Neural crest cell (in vitro differentiated cells): Measurements from ENCODE around the gene HMCN2. TPM values are rescaled to one million over a fixed set of nuclear protein-coding genes. Genes with fewer than 3 reads are reported as not detected.

Experiments
- DNase-seq: peaks from one replicate; pipeline ENCODE4 v3.0.0; 2021; ENCODE audit warnings: low read depth, mixed read lengths, low spot score
- H3K27ac Mint-ChIP-seq: one replicate; pipeline ENCODE4 v1.8.0; 2021; ENCODE audit warnings: mild to moderate bottlenecking, mixed read lengths; ENCODE audit not compliant: unreplicated experiment
- H3K27me3 Mint-ChIP-seq: 2 replicates; pipeline ENCODE4 v1.8.0; 2021; ENCODE audit warnings: low read depth, mild to moderate bottlenecking, mixed read lengths
- H3K36me3 Mint-ChIP-seq: 2 replicates; pipeline ENCODE4 v1.8.0; 2021; ENCODE audit warnings: low read depth, mild to moderate bottlenecking, mixed read lengths
- H3K4me1 Mint-ChIP-seq: 2 replicates; pipeline ENCODE4 v1.8.0; 2021; ENCODE audit warnings: mixed read lengths
- H3K4me3 Mint-ChIP-seq: one replicate; pipeline ENCODE4 v1.8.0; 2021; ENCODE audit warnings: mild to moderate bottlenecking, mixed read lengths
- H3K9me3 Mint-ChIP-seq: 2 replicates; pipeline ENCODE4 v1.8.0; 2021; ENCODE audit warnings: mixed read lengths
- CTCF ChIP-seq: fragments of 200-600 bp; sonication (generic); conservative IDR thresholded peaks from 2 replicates; pipeline ENCODE4 v1.5.0; 2021; ENCODE audit warnings: antibody characterized with exemption, mild to moderate bottlenecking
- total RNA-seq: library from RNA; stranded (reverse); gene quantifications from 2 replicates; pipeline ENCODE4 v1.2.1, GENCODE V29; 2021

HMCN2 gene
- total RNA-seq, 1 donor from 2014 or later: not detected

DNA sequence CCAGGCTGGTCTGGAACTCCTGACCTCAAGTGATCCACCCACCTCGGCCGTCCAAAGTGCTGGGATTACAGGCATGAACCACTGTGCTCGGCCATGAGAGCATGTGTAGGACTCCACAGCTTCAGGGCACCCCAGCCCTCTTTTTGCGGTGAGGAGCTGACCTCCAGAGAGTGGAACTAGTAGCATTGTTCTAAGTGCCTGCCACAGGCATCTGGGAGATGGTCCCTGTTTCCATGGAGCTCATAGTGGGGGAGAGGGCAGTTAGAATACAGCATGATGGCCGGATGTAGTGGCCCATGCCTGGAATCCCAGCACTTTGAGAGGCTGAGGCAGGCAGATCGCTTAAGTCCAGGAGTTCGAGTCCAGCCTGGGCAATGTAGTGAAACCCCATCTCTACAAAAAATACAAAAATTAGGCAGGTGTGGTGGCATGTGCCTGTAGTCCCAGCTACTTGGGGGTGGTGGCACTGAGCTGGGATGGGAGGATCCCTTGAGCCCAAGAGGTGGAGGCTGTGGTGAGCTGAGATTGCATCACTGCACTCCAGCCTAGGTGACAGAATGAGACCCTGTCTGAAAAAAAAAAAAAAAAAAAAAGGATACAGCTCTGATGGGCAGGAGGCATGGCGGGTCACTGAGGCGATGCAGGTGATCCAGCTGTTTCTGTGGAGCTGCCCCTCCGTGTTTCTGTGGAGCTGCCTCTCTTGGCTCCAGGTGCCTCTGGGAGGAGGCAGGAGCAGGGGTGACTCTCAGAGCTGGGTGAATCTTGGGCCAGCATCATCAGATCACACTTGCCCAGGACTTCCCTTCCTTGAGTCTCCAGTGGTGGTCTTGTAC, 183.4 kb downstream of the HMCN2 start:
- Mint-ChIP-seq H3K4me1 (peaks cover 27% of the 10 kb centered on the region), H3K36me3 (no peaks in the 10 kb centered on the region), H3K9me3 (no peaks in the 10 kb centered on the region), H3K4me3 (no peak overlapping the region), H3K27ac (no peak overlapping the region), H3K27me3 (peaks cover 34% of the 10 kb centered on the region)
- TF ChIP-seq CTCF: no peak
- DNase-seq: no peak

GRCh38 chr9:130450344-130451003, 184.9 kb downstream of the HMCN2 start:
- no peak overlapping the region for H3K4me3 Mint-ChIP-seq
- peaks cover 24% of the 10 kb centered on the region for H3K27me3 Mint-ChIP-seq
- no peak for TF ChIP-seq CTCF
- no peaks in the 10 kb centered on the region for H3K9me3 Mint-ChIP-seq
- DNase-seq: no peak
- no peak overlapping the region for H3K27ac Mint-ChIP-seq
- no peaks in the 10 kb centered on the region for H3K36me3 Mint-ChIP-seq
- H3K4me1 Mint-ChIP-seq: peaks cover 27% of the 10 kb centered on the region

DNA sequence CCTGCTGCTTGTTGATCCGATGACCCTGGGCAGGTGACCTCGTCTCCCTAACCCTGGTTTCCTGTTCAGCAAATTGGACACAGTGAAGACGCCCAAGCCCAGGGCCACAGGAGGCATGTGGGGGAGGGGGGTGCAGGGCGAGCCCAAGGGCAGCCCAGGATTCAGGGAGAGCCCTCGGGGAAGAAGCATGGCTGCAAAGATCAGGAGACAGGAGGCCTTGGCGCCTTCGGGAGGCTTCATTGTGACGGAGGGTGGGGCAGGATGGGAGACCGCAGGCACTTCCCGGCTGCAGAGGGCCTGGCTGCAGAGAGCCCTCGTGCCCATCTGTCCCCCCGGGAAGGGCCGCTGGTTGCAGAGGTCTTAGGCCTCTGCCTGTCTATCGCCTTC, 185.4 kb downstream of the HMCN2 start:
- TF ChIP-seq CTCF: no peak
- no peak overlapping the region for H3K4me3 Mint-ChIP-seq
- no peaks in the 10 kb centered on the region for H3K9me3 Mint-ChIP-seq
- peaks cover 19% of the 10 kb centered on the region for H3K27me3 Mint-ChIP-seq
- no peak overlapping the region for H3K27ac Mint-ChIP-seq
- H3K36me3 Mint-ChIP-seq: no peaks in the 10 kb centered on the region
- no peak for DNase-seq
- peaks cover 22% of the 10 kb centered on the region for H3K4me1 Mint-ChIP-seq

- DNase-seq: no peak
- H3K36me3 Mint-ChIP-seq: no peaks in the 10 kb centered on the region
- TF ChIP-seq CTCF: peak; percentile 70
- no peak overlapping the region for H3K4me3 Mint-ChIP-seq
- peaks cover 15% of the 10 kb centered on the region for H3K4me1 Mint-ChIP-seq
- no peaks in the 10 kb centered on the region for H3K9me3 Mint-ChIP-seq
- no peak overlapping the region for H3K27ac Mint-ChIP-seq
- peaks cover 14% of the 10 kb centered on the region for H3K27me3 Mint-ChIP-seq
Measured at GRCh38 chr9:130451509-130452388, 186.2 kb downstream of the HMCN2 start.

DNA sequence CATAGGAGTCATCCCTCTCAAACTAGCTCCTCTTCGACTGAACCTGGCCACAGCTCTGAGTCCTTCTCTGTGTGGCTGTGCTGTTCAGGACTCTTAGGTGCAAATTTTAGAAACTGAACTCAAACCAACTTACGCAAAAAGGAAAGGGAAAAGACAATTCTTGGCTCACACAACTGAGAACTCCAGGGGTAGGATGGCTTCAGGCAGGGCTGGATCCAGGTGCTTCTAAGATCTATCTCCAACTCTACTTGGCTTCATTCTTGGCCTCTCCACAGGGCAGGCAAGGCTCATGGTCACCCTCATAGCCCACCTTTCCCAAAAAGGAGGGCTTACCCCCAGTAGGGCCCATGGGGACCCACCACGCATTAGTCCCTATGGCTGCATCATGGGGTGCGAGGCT, 187.3 kb downstream of the HMCN2 start:
- H3K9me3 Mint-ChIP-seq: no peaks in the 10 kb centered on the region
- TF ChIP-seq CTCF: no peak
- no peak for DNase-seq
- no peak overlapping the region for H3K27ac Mint-ChIP-seq
- H3K27me3 Mint-ChIP-seq: peaks cover 9% of the 10 kb centered on the region
- no peaks in the 10 kb centered on the region for H3K36me3 Mint-ChIP-seq
- H3K4me3 Mint-ChIP-seq: no peak overlapping the region
- peaks cover 10% of the 10 kb centered on the region for H3K4me1 Mint-ChIP-seq
